ENCODE results near the gene KLHL4. TPM values are rescaled to one million over a fixed set of nuclear protein-coding genes. Genes with fewer than 3 reads are reported as not detected.

Gene KLHL4
- total and polyA plus RNA-seq, 9 of the 15 experiments (the other 6 are each of a cell fraction or from before 2014, with no cell fraction given) = 0.04 to 0.16 (median 0.06) TPM; not detected in 1

- no peaks in the 10 kb centered on the region for H3K36me3 ChIP-seq (ENCODE audit: control insufficient read depth, insufficient read depth, low read length)
- no peak for TF ChIP-seq ZNF277 (CRISPR knock-in tag; IDR thresholded peaks at IDR 0.05; ENCODE audit: borderline replicate concordance)
- no peak for TF ChIP-seq TCF7 (IDR thresholded peaks at IDR 0.05; ENCODE audit: borderline replicate concordance)
- no peak for TF ChIP-seq ZBED1 (IDR thresholded peaks at IDR 0.05)
- TF ChIP-seq ZNF140 (CRISPR knock-in tag; IDR thresholded peaks at IDR 0.05) = no peak
- no peak for TF ChIP-seq TBP (optimal IDR thresholded peaks at IDR 0.05; ENCODE audit: low read depth, low read length)
- TF ChIP-seq JUN (IDR thresholded peaks at IDR 0.05; ENCODE audit: borderline replicate concordance, low read depth, low read length) = no peak
- no peak for TF ChIP-seq JUN (CRISPR knock-in tag; IDR thresholded peaks at IDR 0.05; ENCODE audit: borderline replicate concordance)
- TF ChIP-seq, protein P1, sequence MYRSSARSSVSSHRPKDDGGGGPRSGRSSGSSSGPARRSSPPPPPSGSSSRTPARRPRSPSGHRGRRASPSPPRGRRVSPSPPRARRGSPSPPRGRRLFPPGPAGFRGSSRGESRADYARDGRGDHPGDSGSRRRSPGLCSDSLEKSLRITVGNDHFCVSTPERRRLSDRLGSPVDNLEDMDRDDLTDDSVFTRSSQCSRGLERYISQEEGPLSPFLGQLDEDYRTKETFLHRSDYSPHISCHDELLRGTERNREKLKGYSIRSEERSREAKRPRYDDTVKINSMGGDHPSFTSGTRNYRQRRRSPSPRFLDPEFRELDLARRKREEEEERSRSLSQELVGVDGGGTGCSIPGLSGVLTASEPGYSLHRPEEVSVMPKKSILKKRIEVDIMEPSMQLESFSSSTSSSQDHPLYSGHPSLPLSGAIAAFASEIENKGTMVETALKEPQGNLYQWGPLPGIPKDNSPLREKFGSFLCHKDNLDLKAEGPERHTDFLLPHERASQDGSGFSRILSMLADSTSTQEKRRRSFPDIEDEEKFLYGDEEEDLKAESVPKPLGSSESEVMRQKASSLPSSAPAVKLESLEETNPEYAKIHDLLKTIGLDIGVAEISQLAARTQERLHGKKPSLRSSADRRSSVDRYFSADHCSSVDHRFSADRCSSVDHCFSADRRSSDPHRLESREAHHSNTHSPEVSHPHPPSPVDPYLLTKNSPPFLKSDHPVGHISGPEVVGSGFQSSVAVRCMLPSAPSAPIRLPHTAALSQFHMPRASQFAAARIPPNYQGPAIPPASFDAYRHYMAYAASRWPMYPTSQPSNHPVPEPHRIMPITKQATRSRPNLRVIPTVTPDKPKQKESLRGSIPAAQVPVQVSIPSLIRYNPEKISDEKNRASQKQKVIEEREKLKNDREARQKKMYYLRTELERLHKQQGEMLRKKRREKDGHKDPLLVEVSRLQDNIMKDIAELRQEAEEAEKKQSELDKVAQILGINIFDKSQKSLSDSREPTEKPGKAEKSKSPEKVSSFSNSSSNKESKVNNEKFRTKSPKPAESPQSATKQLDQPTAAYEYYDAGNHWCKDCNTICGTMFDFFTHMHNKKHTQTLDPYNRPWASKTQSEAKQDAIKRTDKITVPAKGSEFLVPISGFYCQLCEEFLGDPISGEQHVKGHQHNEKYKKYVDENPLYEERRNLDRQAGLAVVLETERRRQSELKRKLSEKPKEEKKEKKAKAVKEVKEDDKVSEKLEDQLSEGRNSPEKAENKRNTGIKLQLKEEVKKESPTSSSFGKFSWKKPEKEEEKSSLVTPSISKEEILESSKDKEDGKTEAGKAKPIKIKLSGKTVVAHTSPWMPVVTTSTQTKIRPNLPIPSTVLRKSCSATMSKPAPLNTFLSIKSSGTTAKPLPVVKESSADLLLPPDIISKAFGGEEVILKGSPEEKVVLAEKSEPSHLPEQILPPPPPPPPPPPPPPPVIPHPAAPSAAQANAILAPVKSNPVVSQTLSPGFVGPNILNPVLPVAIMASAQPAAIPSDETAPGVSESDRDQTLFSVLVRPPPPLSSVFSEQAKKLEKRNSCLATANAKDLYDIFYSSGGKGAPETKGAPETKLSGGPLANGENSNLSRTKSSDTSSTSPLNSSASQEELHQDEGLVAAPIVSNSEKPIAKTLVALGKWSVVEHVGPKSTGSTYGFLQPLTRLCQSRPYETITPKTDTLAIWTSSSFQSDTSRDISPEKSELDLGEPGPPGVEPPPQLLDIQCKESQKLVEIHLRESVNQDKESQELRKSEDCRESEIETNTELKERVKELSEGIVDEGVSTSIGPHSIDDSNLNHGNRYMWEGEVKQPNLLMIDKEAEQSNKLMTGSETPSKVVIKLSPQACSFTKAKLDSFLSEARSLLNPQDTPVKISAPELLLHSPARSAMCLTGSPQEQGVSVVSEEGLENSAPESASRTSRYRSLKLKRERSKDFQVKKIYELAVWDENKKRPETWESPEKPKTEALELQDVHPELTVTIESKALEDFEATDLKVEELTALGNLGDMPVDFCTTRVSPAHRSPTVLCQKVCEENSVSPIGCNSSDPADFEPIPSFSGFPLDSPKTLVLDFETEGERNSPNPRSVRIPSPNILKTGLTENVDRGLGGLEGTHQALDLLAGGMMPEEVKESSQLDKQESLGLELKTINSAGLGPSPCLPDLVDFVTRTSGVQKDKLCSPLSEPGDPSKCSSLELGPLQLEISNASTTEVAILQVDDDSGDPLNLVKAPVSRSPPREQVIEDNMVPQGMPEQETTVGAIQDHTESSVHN (IDR thresholded peaks at IDR 0.05; ENCODE audit: borderline replicate concordance in 1 of 2, low read depth in 1 of 2) = no peak
- no peak for TF ChIP-seq TEAD2 (tag; IDR thresholded peaks at IDR 0.05)
- TF ChIP-seq TAF15 (IDR thresholded peaks at IDR 0.05; ENCODE audit: low read depth, low read length) = no peak
- TF ChIP-seq, protein P2, sequence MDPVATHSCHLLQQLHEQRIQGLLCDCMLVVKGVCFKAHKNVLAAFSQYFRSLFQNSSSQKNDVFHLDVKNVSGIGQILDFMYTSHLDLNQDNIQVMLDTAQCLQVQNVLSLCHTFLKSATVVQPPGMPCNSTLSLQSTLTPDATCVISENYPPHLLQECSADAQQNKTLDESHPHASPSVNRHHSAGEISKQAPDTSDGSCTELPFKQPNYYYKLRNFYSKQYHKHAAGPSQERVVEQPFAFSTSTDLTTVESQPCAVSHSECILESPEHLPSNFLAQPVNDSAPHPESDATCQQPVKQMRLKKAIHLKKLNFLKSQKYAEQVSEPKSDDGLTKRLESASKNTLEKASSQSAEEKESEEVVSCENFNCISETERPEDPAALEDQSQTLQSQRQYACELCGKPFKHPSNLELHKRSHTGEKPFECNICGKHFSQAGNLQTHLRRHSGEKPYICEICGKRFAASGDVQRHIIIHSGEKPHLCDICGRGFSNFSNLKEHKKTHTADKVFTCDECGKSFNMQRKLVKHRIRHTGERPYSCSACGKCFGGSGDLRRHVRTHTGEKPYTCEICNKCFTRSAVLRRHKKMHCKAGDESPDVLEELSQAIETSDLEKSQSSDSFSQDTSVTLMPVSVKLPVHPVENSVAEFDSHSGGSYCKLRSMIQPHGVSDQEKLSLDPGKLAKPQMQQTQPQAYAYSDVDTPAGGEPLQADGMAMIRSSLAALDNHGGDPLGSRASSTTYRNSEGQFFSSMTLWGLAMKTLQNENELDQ (CRISPR knock-in tag; IDR thresholded peaks at IDR 0.05; ENCODE audit: borderline replicate concordance) = no peak
- no peak for TF ChIP-seq ZKSCAN8 (CRISPR knock-in tag; IDR thresholded peaks at IDR 0.05)
These were observed 118.9 kb downstream of the KLHL4 start for GRCh38 chrX:87636533-87636932.

More at GRCh38 chrX:87636533-87636932, 118.9 kb downstream of the KLHL4 start:
- intact Hi-C loops (cut with micrococcal nuclease) = no loop called here
- no peaks in the 10 kb centered on the region for H3K4me1 ChIP-seq (replicated peaks in 1 of 2; ENCODE audit: control insufficient read depth in 2 of 2, insufficient read depth in 2 of 2, low read length in 2 of 2)
- ATAC-seq (no peak), DNase-seq (ENCODE audit: extremely low read depth in 1 of 4, low spot score in 3 of 4) (peak in 1 of 4 experiments; percentile 4), FAIRE-seq (no peak)
- CTCF ChIA-PET (ENCODE audit: low intra/inter-chr PET ratio) = no interaction called here
- no peaks in the 10 kb centered on the region for H3K9me1 ChIP-seq (ENCODE audit: control insufficient read depth, insufficient read depth, low read length)
- BruUV-seq (replicated peaks) = no TSS peak
- H3K27ac ChIP-seq (ENCODE audit: extremely low read depth, low read depth, low read length) = no peak overlapping the region
- no peak overlapping the region for H2AFZ ChIP-seq (ENCODE audit: low read depth, low read length)
- no peak overlapping the region for H3K9ac ChIP-seq (ENCODE audit: insufficient read depth in 1 of 2, low read depth in 2 of 2, low read length in 2 of 2)
- no peak overlapping the region for H3K4me3 ChIP-seq
- in situ Hi-C loops (cut with MboI) = no loop called here
- H3K79me2 ChIP-seq (ENCODE audit: control insufficient read depth, insufficient read depth, low read length) = no peaks in the 10 kb centered on the region
- no peaks in the 10 kb centered on the region for H3K9me3 ChIP-seq (replicated peaks; ENCODE audit: control insufficient read depth, insufficient read depth, low read depth, low read length)
- no peak overlapping the region for H3K4me2 ChIP-seq (ENCODE audit: insufficient read depth, low read length)
- H3K27me3 ChIP-seq (ENCODE audit: control insufficient read depth in 2 of 2, insufficient read depth in 2 of 2, low read length in 2 of 2) = no peaks in the 10 kb centered on the region
- H4K20me1 ChIP-seq (replicated peaks; ENCODE audit: control insufficient read depth, insufficient read depth, low read length) = no peaks in the 10 kb centered on the region
- 17% methylated on average over 2 of the region's 3 CpGs for WGBS (ENCODE audit: insufficient coverage, low coverage, missing lambda C conversion rate)
- POLR2A ChIA-PET = no interaction called here

Data from K562 (cell line).